KOPT-K1 (cell line): ENCODE measurements around the gene FARS2.

Source experiments
- H3K27ac ChIP-seq: fragments of 200-600 bp; sonication (generic); 2 replicates; pipeline ENCODE4 v1.5.1; 2016; ENCODE audit warnings: antibody characterized with exemption, mild to moderate bottlenecking, low read depth, low read length; ENCODE audit not compliant: poor library complexity, severe bottlenecking
- H3K36me3 ChIP-seq: fragments of 200-600 bp; sonication (generic); 2 replicates; pipeline ENCODE4 v1.5.1; 2017; ENCODE audit warnings: antibody characterized with exemption, mild to moderate bottlenecking, low read length, moderate library complexity; ENCODE audit not compliant: insufficient read depth
- H3K9me3 ChIP-seq: fragments of 200-600 bp; sonication (generic); 2 replicates; pipeline ENCODE4 v1.5.1; 2017; ENCODE audit warnings: antibody characterized with exemption, low read length, mild to moderate bottlenecking; ENCODE audit not compliant: insufficient read depth, poor library complexity, severe bottlenecking

The FARS2 gene

GRCh38 chr6:5472571-5472970 is 211.3 kb downstream of the FARS2 start:
- H3K9me3 ChIP-seq = no peaks in the 10 kb centered on the region
- H3K27ac ChIP-seq = no peak overlapping the region
- no peaks in the 10 kb centered on the region for H3K36me3 ChIP-seq

GRCh38 chr6:5475779-5476178 is 214.5 kb downstream of the FARS2 start:
- Histone ChIP-seq H3K9me3 (no peaks in the 10 kb centered on the region), H3K27ac (no peak overlapping the region), H3K36me3 (no peaks in the 10 kb centered on the region)

GRCh38 chr6:5478380-5478779 is 217.1 kb downstream of the FARS2 start:
- Histone ChIP-seq H3K27ac (no peak overlapping the region), H3K9me3 (no peaks in the 10 kb centered on the region), H3K36me3 (no peaks in the 10 kb centered on the region)

GRCh38 chr6:5481033-5481432 is 219.7 kb downstream of the FARS2 start:
- H3K36me3 ChIP-seq = no peaks in the 10 kb centered on the region
- no peaks in the 10 kb centered on the region for H3K9me3 ChIP-seq
- H3K27ac ChIP-seq = no peak overlapping the region

- Histone ChIP-seq H3K27ac (no peak overlapping the region), H3K9me3 (no peaks in the 10 kb centered on the region), H3K36me3 (no peaks in the 10 kb centered on the region)
Measured at GRCh38 chr6:5481750-5482149, 220.4 kb downstream of the FARS2 start.

- no peaks in the 10 kb centered on the region for H3K9me3 ChIP-seq
- H3K36me3 ChIP-seq = no peaks in the 10 kb centered on the region
- H3K27ac ChIP-seq = no peak overlapping the region
Measured at GRCh38 chr6:5482619-5483018, 221.3 kb downstream of the FARS2 start.

- Histone ChIP-seq H3K9me3 (no peaks in the 10 kb centered on the region), H3K36me3 (no peaks in the 10 kb centered on the region), H3K27ac (no peak overlapping the region)
Measured at GRCh38 chr6:5484692-5485091, 223.4 kb downstream of the FARS2 start.

- H3K27ac ChIP-seq = no peak overlapping the region
- H3K36me3 ChIP-seq = no peaks in the 10 kb centered on the region
- H3K9me3 ChIP-seq = no peaks in the 10 kb centered on the region
Measured at GRCh38 chr6:5486214-5486613, 224.9 kb downstream of the FARS2 start.

- H3K9me3 ChIP-seq = no peaks in the 10 kb centered on the region
- no peak overlapping the region for H3K27ac ChIP-seq
- no peaks in the 10 kb centered on the region for H3K36me3 ChIP-seq
Measured at GRCh38 chr6:5490501-5491069, 229.3 kb downstream of the FARS2 start.

GRCh38 chr6:5492356-5492755 is 231.0 kb downstream of the FARS2 start:
- Histone ChIP-seq H3K36me3 (no peaks in the 10 kb centered on the region), H3K9me3 (no peaks in the 10 kb centered on the region), H3K27ac (no peak overlapping the region)

GRCh38 chr6:5493806-5494205 is 232.5 kb downstream of the FARS2 start:
- Histone ChIP-seq H3K9me3 (no peaks in the 10 kb centered on the region), H3K27ac (no peak overlapping the region), H3K36me3 (no peaks in the 10 kb centered on the region)

GRCh38 chr6:5497896-5498578 is 236.7 kb downstream of the FARS2 start:
- Histone ChIP-seq H3K36me3 (no peaks in the 10 kb centered on the region), H3K27ac (peak overlapping the region; percentile 50), H3K9me3 (no peaks in the 10 kb centered on the region)

GRCh38 chr6:5498579-5498899 is 237.2 kb downstream of the FARS2 start:
- Histone ChIP-seq H3K36me3 (no peaks in the 10 kb centered on the region), H3K27ac (peak overlapping the region; percentile 50), H3K9me3 (no peaks in the 10 kb centered on the region)

GRCh38 chr6:5499644-5500306 is 238.5 kb downstream of the FARS2 start:
- Histone ChIP-seq H3K9me3 (no peaks in the 10 kb centered on the region), H3K27ac (peak overlapping the region; percentile 50)

GRCh38 chr6:5501837-5502236 is 240.5 kb downstream of the FARS2 start:
- no peaks in the 10 kb centered on the region for H3K36me3 ChIP-seq
- H3K27ac ChIP-seq = no peak overlapping the region
- H3K9me3 ChIP-seq = no peaks in the 10 kb centered on the region

More at GRCh38 chr6:5499644-5500306, 238.5 kb downstream of the FARS2 start:
- H3K36me3 ChIP-seq = no peaks in the 10 kb centered on the region

- no peak overlapping the region for H3K27ac ChIP-seq
- H3K36me3 ChIP-seq = no peaks in the 10 kb centered on the region
- no peaks in the 10 kb centered on the region for H3K9me3 ChIP-seq
Measured at GRCh38 chr6:5504078-5504477, 242.8 kb downstream of the FARS2 start.
